GM21447 (cell line): ENCODE results near the gene WDR11.
"Not testable (repeated sequence)": the region's sequence is repeated elsewhere in the genome, so short reads cannot be mapped to it uniquely, and the experiment has no call there.

ENCODE experiments used
- ATAC-seq: cut with Tn5 transposase; IDR thresholded peaks from one replicate; pipeline ENCODE4 v1.9.1; 2021; ENCODE audit not compliant: unreplicated experiment

Gene WDR11

GRCh38 chr10:120854388-120854787 is 3.2 kb downstream of the WDR11 start:
- no peak for ATAC-seq

- no peak for ATAC-seq
Observed at GRCh38 chr10:120861178-120861855, 10.2 kb downstream of the WDR11 start.

DNA sequence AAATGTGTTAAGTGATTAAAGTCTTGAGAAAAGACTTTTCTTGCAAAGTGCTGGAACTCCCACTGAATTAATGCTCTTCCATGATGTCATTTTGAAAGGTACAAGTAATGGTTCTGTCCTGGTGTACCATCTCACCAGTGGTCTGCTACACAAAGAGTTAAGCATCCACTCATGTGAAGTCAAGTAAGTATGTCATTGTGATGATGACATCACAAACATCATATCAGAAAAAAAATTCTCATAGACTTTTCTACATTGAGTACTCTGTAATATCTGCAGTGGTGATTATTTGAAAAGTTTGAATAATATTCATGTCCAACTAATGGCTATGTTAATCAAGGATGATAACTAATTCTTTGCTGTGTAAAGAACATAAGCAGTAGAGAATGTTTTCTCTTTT is 22.6 kb downstream of the WDR11 start:
- ATAC-seq: no peak

GRCh38 chr10:120883071-120883470 is 31.9 kb downstream of the WDR11 start:
- no peak for ATAC-seq

DNA sequence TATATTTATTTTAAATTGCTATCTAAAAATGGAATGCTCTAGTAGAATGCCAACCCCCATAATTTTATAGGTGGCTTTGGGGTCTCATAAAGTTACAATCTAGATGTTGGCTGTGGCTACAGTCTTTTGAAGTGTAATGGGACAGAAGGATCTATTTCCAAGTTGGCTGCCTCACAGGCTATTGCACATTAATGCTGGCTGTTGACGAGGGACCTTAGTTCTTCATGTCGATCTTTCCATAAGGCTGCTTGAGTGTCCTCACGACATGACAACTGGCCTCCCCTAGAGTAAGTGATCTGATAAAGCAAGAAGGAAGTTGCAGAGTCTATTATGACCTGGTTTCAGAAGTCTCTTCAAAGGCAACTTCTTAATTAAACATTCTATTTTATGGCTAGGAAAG is 36.3 kb downstream of the WDR11 start:
- ATAC-seq: no peak

GRCh38 chr10:120891365-120891764 is 40.2 kb downstream of the WDR11 start:
- ATAC-seq: no peak

- ATAC-seq: no peak
Observed at GRCh38 chr10:120894556-120894955, 43.4 kb downstream of the WDR11 start.

DNA sequence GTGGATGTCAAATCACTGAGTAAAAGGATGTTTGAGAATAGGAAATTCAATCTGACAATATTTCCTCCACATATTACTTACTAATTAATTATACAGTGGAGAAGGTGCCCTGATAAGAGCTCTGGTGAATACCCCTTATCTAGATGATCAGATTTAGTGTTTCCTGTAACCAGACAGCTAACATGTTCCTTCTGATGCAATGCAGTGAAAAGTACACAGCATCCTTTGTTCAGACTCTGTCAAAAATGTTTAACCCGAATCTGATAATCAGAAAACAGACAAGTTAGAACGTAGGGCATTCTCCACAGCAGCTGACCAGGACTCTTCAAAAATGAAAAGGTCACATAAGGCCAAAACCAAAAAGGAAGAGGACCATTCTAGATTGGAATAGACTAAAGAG is 46.2 kb downstream of the WDR11 start:
- ATAC-seq: no peak

GRCh38 chr10:120905268-120905667 is 54.1 kb downstream of the WDR11 start:
- no peak for ATAC-seq

DNA sequence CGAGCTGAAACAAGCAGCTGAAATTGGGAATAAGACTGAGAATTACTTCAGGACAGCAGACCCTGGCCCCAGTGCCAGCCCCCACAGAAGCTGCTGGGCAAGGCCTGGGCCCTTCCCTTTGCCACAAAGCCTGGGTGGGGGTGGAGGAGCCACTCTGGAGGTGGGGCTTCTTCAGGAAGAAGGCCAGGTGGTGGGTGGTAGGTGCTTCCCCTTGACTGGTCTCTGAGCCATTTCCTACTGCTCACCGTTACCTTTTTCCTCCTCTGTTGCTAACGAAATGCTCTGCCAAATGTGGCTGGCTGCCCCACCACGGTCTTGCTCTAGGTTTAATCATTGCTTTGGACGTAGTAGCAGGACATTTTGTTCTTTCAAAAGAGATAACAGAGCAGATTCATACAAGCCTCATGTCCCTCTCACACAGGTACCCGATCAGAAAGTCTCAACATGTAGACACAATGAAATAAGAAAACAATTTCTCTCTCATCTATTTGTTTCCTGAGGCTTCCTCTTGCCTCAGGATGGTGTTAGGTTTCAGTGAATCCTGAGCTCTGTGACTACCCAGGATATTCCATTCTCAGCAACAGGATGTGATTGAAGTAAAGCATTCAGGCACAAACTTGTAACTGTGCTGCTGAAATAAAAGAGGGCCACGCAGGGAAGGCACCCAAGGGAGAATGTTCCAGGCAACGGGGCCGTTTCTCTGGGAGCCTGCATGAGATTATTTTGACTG is 66.5 kb downstream of the WDR11 start:
- no peak for ATAC-seq

- ATAC-seq: not testable (repeated sequence)
Observed at GRCh38 chr10:120923886-120924285, 72.7 kb downstream of the WDR11 start.

DNA sequence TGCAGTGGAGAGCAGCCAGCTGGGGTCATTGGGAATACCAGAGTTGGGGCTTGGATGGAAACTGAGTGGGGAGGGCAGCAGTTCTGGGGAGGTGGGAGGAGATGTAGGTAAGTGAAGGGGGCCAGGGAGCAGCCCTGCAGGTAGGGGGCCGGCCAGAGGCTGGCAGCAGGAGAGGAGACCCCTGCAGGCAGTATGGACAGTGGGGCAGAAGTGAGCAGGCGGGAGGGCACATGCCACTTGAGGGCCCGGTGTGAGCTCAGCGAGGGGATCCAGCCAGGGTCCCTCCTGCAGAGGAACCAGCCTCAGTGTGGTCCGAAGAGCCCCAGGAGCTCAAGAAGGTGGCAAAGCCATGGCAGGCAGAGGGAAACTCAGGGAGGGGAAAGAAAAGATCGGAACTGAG is 75.4 kb downstream of the WDR11 start:
- no peak for ATAC-seq

GRCh38 chr10:120927352-120927751 is 76.2 kb downstream of the WDR11 start:
- no peak for ATAC-seq

DNA sequence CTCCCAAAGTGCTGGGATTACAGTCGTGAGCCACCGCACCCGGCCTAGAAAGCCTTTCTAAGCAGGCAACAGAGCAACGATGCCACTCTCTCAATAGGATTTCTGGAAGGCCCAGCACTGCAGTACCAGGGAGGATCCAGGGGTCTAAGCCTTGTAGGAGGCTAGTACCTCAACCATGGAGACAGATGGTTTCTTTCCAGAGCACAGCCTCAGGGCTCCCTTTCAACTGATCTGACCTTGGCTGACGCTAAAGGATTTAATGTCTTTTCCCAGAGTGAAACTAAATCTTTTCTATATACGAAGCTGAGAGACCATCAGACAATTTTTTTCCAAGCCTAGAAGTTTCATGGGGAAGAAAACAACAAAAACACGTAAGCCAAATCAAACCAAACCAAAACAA is 78.0 kb downstream of the WDR11 start:
- no peak for ATAC-seq

GRCh38 chr10:120931423-120931822 is 80.3 kb downstream of the WDR11 start:
- no peak for ATAC-seq

GRCh38 chr10:120931999-120932398 is 80.8 kb downstream of the WDR11 start:
- no peak for ATAC-seq

- ATAC-seq: no peak
Observed at GRCh38 chr10:120938822-120939221, 87.7 kb downstream of the WDR11 start.

GRCh38 chr10:120940299-120940900 is 89.2 kb downstream of the WDR11 start:
- no peak for ATAC-seq

GRCh38 chr10:120941501-120941900 is 90.3 kb downstream of the WDR11 start:
- ATAC-seq: no peak

DNA sequence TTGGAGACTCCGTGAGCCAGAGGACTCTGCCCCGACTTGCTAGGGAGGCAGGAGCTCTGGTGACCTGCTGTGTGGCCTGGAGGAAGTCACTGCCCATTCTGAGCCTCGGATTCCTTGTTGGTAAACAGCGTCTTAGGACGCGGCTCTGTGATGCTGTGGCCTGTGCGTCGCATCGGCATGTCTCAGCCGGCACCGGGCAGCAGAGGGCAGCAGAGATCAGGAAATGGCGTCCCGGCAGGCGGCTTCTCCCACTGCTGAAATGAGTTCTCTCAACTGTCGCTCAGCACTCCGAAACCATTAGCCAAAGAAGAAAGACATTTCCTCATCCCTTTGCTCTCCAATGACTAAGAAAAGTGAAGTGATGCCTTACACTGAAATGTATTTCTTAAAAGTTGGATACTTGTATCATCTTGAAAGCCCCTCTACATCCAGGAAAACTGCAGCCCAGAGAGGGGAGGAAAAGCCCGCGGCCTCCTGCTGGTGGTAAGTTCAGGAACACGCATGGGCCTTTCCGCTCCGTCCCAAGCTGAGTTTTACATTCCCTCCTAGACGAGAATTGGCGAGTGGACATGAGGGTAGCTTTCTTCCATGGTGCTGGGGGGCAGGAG is 91.7 kb downstream of the WDR11 start:
- peak; percentile 96 for ATAC-seq

DNA sequence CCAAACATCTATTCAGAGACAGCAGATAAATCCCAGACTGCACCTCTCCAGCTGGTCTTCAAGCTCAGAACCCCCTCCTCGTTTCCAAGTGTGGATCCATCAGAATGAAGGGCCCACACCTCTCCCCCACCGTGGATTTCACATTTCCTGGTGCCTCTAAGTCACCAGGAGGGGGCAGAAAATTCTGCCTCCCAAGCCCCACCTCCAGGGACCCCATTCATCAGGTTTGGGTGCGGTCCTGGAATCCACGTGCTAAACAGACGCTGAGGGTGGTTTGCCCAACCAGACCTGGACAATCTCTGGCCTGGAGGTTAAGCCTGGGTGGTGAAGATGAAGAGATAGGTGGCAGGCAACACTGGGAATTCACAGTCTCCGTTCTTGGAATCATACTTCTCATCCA is 92.4 kb downstream of the WDR11 start:
- no peak for ATAC-seq

GRCh38 chr10:120944586-120945125 is 93.5 kb downstream of the WDR11 start:
- no peak for ATAC-seq
